Skin of body (tissue), 2 donors: ENCODE results near the gene CLSTN2. TPM values are rescaled to one million over a fixed set of nuclear protein-coding genes. Genes with fewer than 3 reads are reported as not detected.

Experiments
- DNase-seq: peaks from one replicate; lab custom pipeline; 2025; lab: John Stamatoyannopoulos, UW
- total RNA-seq: library from RNA; depleted of rRNA; stranded (reverse); fragments of >200 nt; gene quantifications from one replicate; pipeline ENCODE4 v1.2.3, GENCODE V29; 2014

Gene CLSTN2
- total RNA-seq, 1 donor from 2014 or later = 2.9 TPM

GRCh38 chr3:140443806-140444205 is 508.8 kb downstream of the CLSTN2 start:
- no peak for DNase-seq

- no peak for DNase-seq
Measured at GRCh38 chr3:140446734-140447133, 511.7 kb downstream of the CLSTN2 start.

- DNase-seq = no peak
Measured at GRCh38 chr3:140447136-140447535, 512.2 kb downstream of the CLSTN2 start.

GRCh38 chr3:140448001-140448400 is 513.0 kb downstream of the CLSTN2 start:
- no peak for DNase-seq

GRCh38 chr3:140449413-140450256 is 514.6 kb downstream of the CLSTN2 start:
- no peak for DNase-seq

- no peak for DNase-seq
Measured at GRCh38 chr3:140453750-140454149, 518.8 kb downstream of the CLSTN2 start.

GRCh38 chr3:140455521-140456214 is 520.7 kb downstream of the CLSTN2 start:
- DNase-seq = no peak

- no peak for DNase-seq
Measured at GRCh38 chr3:140456974-140457373, 522.0 kb downstream of the CLSTN2 start.

- DNase-seq = no peak
Measured at GRCh38 chr3:140459462-140459861, 524.5 kb downstream of the CLSTN2 start.

- DNase-seq = no peak
Measured at GRCh38 chr3:140461250-140461649, 526.3 kb downstream of the CLSTN2 start.

- no peak for DNase-seq
Measured at GRCh38 chr3:140463355-140463754, 528.4 kb downstream of the CLSTN2 start.

- no peak for DNase-seq
Measured at GRCh38 chr3:140465988-140466387, 531.0 kb downstream of the CLSTN2 start.

- DNase-seq = no peak
Measured at GRCh38 chr3:140466535-140466934, 531.5 kb downstream of the CLSTN2 start.

- no peak for DNase-seq
Measured at GRCh38 chr3:140467104-140467577, 532.2 kb downstream of the CLSTN2 start.

GRCh38 chr3:140467796-140468315 is 532.9 kb downstream of the CLSTN2 start:
- DNase-seq = no peak

- no peak for DNase-seq
Measured at GRCh38 chr3:140468407-140468806, 533.4 kb downstream of the CLSTN2 start.

GRCh38 chr3:140469491-140469890 is 534.5 kb downstream of the CLSTN2 start:
- no peak for DNase-seq

- DNase-seq = no peak
Measured at GRCh38 chr3:140470211-140470610, 535.2 kb downstream of the CLSTN2 start.

GRCh38 chr3:140470962-140471361 is 536.0 kb downstream of the CLSTN2 start:
- no peak for DNase-seq

GRCh38 chr3:140472306-140473020 is 537.5 kb downstream of the CLSTN2 start:
- no peak for DNase-seq

GRCh38 chr3:140487566-140487965 is 552.6 kb downstream of the CLSTN2 start:
- DNase-seq = no peak

- DNase-seq = no peak
Measured at GRCh38 chr3:140493271-140493670, 558.3 kb downstream of the CLSTN2 start.
